Hematopoietic multipotent progenitor cell treated with erythropoietin and hydrocortisone succinate and interleukin-3 and kit ligand, for 15 days (in vitro differentiated cells): Measurements from ENCODE around the gene LTBP3.

ENCODE experiments used
- DNase-seq: peaks from one replicate; pipeline ENCODE4 v3.0.0-alpha.2; 2015; ENCODE audit warnings: low spot score

LTBP3 gene

DNA sequence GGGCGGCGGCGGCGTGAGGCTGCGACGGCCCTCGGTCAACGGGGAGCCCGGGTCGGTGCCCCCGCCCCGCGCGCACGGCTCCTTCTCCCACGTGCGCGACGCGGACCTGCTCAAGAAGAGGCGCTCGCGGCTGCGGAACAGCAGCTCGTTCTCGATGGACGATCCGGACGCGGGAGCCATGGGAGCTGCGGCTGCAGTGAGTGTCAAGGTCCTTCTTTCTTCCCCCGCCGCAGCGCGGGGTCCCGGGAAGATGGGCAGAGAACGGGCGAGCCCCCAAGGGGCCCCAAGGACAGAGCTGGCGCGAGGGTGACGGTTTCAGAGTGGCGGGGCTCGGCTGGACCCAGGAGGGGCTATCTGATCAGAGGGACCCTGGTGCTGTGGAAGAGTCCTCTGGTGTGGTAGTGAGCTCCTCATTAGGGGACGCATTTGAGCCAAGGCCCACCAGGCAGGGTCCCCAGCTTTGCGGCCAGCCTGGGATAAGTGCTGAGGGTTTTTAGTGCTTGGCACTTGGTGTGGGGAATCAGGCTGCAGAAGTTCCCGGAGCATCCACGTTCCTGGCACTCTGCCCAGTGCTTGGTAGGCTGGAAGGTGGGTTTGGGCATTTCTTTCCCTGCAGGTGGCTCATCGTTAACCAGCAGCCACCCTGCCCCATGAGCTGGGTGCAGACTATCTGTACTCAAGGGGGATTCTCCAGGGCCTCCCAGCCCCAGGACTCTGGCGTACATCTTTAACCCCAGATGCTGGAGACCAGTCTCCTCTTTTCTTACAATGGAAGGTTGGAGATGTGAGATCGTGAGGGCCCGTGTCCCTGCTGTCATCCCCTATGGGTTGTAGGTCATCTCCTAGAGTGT, 27.5 kb upstream of the LTBP3 start:
- DNase-seq: no peak

DNA sequence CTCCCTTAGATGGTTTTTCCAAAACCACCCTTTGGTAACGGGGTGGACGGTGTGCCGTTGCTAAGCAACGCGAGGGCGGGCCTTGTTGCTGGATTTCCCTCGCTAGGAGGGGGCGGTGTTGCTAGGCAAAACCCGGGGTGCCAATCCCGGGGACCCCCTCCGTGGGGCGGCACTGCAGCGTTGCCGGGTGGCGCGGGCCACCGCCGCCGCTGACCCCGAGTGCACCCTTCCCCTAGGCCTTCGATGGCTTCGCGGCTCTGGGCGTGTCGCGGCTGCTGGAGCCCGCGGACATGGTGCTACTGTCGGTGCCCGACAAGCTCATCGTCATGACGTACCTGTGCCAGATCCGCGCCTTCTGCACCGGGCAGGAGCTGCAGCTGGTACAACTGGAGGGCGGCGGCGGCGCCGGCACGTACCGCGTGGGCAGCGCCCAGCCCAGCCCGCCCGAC, 26.6 kb upstream of the LTBP3 start:
- DNase-seq: no peak

DNA sequence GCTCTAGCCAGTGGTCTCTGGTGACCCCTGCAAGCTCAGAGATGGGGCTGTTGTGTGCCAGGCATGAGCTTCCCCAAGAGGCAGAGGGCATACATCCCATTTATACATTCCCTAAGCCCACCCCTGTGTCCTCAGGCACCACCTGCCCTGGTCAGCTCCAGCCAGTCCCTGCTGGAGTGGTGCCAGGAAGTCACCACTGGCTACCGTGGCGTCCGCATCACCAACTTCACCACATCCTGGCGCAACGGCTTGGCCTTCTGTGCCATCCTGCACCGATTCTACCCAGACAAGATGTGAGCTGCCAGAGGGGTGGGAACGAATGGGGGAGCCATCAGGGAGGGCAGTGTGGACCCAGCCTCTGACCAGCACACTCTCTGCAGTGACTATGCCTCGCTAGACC, 25.9 kb upstream of the LTBP3 start:
- no peak for DNase-seq

DNA sequence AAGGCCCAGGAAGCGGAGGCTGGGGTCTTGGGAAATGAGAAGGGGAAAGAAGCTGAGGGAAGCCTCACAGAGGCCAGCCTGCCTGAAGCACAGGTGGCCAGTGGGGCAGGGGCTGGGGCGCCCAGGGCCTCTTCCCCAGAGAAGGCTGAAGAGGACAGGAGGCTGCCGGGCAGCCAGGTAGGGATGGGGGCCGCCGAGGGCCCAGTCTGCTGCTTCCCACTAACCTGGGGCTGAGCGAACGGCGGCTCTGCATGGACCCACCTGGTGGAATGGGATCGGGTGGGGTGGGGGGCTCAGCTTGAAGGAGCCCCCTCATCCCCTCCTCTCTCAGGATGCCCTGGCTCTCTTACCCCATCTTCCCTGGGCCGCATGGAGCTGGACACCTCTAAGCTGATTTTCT, 25.4 kb upstream of the LTBP3 start:
- no peak for DNase-seq

DNA sequence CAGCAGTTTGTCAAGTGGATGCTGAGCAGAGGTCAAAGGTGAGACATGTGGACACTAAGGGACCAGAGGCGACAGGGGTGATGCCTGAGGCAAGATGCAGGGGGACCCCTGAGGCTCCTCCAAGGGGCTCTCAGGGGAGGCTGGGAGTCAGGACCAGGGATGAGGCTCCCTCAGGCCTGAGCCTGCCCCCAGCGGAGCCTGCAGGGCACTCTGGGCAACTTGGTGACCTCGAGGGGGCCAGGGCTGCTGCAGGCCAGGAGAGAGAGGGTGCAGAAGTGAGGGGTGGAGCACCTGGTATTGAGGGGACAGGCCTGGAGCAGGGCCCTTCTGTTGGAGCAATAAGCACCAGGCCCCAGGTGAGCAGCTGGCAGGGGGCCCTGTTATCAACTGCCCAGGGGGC, 23.8 kb upstream of the LTBP3 start:
- no peak for DNase-seq

DNA sequence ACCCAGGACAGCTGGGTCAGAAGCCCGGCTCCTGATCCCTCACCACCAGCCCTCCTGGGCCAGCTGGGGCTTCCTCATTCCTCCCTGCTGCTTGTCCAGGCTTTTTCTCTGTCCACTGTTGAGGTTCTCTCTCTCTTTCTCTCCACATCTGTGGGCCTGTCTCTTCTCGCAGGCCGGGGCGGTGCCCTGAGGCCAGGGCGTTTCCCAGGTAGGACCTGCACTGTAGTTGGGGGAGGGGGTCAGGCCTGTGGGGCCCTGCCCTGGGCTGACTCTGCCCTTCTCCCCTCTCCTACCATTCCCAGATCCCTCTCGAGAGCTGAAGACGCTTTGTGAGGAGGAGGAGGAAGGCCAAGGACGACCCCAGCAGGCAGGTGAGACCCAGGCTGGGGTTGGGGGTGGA, 22.6 kb upstream of the LTBP3 start:
- DNase-seq: no peak

DNA sequence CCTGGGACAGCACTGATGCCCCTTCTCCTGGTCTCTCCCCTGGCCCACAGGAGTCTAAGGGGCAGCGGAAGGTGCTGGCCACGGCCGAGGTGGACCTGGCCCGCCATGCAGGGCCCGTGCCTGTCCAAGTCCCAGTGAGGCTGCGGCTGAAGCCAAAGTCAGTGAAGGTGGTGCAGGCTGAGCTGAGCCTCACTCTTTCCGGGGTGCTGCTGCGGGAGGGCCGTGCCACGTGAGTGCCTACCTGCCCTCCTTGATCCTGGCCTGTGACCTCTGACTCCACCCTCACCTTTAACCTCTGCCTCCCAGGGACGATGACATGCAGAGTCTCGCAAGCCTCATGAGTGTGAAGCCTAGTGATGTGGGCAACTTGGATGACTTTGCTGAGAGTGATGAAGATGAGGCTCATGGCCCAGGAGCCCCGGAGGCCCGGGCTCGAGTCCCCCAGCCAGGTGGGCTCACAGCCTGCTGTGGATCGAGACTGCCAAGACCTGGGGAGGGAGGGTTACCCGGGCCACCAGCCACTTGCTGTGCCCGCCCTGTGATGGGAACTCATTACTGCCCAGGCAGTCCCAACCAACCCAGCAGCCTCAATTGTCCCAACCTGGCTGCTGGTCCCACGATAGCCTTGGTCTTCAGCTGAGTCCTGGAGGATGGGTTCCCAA, 22.0 kb upstream of the LTBP3 start:
- DNase-seq: no peak

DNA sequence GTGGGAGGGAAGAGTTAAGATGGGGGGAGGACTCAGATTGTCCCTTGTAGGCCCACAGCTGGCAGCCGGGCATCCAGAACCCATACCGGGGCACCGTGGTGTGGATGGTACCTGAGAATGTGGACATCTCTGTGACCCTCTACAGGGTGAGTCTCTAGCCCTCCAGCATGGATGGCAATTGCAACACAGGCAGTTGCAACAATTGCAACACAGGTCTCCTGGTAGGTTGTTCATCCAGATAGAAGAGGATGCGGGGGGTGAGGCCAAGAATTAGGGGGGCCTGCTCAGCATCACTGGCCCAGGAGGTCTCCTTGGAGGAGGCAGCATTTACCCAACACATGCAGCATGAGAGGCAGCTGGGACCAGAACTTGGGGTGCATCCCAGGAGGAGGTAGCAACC, 21.1 kb upstream of the LTBP3 start:
- no peak for DNase-seq

DNA sequence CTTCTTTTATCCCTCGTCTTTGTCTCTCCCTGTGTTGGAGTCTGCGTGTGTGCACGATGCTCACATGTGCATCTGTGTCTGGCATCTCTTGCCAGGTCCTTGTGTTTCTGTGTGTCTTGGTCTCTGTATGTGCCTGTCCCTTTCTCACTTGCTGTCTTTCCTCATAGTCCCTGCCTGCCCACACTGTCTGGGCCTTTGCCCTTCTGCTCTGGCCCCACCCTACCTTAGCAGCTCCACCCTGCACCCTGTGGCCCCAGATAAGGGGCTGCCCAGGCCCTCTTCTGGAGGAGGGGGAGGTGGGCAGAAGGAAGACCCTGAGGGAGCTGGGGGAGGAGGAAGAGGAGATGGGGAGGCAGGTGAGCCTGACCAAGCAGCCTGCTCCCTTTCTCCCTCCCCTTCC, 20.5 kb upstream of the LTBP3 start:
- DNase-seq: peak; percentile 84

DNA sequence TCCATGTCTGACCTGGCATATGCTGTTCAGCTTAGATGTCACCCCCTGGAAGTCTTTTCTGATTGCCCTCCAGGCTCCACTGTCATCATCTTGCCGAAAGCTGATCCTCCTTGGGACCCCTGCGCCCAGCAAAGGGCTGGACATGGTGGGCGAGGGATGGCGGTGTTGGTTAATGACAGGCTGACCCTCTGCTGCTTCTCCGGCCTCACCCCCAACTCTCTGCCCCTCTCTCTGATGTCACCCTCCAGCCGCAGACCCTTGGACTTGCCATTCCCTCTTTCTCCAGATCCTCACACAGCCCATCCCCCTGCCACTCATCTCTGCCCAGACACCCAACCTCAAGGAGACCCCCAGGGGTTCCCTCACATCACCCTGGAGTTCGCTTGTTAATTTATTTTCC, 20.0 kb upstream of the LTBP3 start:
- no peak for DNase-seq

DNA sequence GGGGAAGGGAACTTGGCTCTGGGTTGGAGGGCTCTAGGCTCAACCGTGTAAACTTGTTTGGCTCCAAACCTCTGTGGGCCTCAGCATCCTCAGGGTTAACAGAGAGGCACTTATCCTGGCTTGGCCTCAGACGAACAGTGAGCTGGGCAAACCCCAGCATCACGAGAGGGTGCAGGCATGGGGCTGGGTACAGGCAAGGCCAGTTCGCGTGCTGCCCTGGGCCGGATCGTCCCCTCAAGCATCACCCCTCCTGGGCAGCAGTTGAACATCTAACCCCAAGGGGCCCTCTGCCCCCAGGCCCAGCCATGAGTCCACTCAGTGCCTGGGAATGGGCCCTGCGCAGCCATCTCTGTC, 19.6 kb upstream of the LTBP3 start:
- no peak for DNase-seq

DNA sequence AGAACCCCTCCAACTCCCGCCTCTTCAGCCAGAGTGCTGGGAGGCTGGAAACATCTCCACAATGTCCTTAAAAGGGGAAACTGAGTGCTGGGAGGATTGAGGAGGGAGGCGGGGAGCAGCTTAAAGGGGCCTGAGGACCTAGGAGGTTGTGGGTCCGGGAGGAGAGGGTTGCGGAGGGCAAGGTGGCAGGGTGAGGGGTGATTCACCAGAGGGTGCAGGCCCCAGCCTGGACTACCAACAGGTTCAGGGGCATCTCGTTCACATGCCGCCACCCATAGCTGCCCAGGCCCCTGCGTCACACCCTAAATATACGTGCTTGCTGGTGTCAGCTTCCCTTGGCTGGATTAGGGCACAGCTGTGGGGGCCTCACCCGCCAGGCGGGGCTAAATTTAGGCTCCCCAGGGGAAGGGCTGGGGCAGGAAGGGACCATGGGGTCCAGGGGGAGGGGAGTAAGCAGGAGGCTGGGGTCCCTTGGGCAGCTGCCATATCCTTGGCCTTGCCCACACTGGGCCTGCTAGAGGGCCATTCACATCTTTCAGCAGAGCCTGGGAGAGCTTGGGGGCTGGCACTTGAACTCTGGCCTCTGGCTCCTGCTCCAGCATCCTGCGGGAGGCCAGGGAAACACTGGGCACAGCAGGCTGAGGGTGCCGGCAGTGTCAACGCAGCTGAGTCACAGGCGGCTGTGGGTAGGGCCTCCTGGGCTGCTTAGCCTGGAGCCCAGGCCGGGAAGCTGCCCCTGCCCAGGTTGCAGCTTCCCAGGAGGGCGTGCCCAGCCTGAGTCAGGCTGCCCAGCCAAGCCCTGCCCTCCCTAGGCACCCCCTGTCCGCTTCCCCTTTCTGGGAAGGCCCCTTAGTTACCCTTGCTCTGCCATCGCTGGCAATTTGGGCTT, 19.0 kb upstream of the LTBP3 start:
- DNase-seq: peak; percentile 75

DNA sequence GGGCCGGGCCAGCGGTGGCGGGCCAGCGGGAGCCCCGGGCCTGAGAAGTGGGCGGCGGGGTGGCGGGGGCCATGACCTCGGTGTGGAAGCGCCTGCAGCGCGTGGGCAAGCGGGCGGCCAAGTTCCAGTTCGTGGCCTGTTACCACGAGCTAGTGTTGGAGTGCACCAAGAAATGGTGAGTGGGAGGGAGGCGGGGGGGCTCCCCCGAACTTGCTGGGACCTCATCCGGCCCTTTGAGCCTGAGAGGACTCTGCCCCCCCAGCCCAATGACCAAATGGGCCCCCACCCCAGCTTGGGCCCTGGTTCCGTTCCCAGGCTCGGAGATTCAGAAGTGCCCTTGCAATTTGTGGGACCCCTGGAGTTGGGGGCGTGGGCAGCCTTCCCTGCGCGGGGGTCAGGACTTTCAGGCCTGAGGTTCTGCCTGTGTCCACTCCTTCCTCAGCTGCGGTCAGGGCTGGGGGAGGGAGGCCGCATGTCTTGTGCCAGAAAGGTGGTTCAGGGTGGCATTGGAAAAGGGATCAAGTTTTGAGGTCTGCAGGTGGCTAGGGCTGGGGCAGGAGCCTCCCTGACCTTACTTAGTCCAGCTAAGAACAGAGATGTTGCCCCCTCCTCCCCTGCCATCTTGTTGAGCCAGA, 18.2 kb upstream of the LTBP3 start:
- no peak for DNase-seq

DNA sequence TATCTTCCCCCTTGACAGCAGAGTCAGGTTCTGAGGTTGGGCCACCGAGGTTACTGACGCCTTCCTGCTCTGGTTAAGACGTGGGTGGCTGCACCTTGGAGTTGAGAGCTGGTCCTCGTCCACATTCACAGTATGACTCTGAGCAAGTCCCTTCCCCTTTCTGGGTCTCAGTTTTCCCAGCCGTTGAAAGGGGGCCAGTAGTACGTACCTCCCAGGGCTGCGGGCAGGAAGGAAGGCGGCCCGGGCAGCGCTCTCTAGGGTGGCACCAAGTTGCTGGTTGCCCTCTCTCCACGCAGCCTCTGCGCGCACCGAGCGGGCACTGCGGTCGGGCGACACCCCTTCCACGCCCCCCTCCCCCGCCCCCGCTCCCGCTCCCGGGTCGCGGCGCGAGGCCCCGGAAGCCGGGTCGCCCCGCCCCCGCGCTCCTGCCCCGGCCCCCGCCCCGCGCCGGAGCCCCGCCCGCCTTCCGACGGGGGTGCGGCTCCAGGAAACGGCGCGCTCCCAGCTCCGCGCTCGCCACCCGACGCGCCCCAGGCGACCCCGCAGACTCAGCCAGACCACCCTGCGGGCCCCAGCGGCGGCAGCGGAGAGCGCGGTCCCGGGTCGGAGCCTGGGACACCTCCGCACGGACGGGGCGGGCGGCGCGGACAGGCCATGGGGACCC, 17.5 kb upstream of the LTBP3 start, which contains the start of gene EHBP1L1:
Gene EHBP1L1, plus strand, starts transcription at position 486 of the 664 bp plus-strand sequence. CDS start 250 bp downstream, outside the sequence.
- DNase-seq: peak; percentile 86

DNA sequence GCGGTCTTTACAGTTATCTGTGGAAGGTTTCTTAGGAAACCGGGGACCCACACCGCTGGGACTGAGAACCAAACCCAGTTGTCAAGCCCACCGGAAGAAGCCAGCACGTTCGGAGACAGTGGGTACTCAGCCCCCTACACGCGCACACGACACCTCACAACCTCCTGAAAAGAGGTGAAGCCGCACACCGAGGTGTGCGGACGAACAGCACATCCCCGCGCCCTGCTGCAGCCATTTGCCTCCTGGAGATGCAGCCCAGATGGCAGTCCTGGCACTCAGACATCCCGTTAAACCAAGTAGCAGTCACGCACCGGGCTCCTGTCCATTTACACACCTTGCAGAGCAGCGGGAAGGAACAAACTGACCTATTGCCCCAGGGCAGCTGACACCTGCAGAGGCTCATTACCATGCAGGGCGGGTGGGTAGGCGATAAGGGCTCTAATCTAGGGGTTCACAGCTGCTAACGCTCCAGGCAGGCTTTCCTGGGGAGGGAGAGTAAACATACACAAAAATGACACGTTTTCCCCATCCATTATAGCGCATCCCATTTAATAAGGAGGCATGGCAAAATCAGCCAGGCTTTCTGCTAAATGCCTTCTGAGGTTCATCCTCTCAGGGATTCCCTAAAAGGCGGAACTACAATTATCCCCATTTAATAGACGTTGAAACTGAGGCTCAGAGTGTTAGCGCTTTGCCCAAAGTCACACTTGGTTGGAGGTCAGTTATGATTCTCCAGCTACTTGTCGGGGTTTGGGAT, 16.8 kb upstream of the LTBP3 start:
- DNase-seq: peak; percentile 88

DNA sequence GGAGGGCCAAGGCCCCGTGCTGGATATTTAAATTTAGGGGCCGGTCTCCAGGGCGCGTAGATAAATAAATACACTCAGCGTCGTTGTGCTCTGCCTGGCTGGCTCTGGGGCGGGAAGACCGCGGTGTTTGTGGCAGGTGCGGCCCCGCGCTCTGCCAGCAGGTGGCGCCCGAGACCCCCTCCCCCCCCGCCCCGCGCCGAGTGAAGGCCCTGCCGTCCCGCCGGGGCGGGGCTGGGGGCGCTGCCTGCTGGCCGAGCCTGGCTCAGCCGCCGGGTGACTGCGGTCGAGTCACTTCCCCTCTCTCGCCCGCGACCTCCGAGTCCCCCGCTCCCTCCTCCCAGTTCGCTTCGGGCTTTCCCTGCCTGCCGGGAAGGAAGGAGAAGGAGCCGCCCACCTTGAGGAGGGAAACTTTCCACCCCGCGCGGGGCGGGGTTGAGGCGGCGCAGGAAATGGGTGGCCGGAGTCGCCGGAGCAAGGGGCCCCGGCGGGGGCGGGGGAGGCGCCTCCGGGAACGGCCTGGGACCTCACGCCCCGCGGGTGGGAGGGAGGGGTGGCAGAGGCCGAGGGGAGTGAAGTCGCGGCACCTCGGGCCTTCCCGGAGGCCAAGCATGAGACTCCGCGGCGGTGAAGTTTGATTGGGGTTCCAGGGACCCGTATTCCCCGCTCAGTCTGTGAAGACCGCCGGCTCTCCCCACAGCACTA, 16.1 kb upstream of the LTBP3 start:
- DNase-seq: peak; percentile 83

DNA sequence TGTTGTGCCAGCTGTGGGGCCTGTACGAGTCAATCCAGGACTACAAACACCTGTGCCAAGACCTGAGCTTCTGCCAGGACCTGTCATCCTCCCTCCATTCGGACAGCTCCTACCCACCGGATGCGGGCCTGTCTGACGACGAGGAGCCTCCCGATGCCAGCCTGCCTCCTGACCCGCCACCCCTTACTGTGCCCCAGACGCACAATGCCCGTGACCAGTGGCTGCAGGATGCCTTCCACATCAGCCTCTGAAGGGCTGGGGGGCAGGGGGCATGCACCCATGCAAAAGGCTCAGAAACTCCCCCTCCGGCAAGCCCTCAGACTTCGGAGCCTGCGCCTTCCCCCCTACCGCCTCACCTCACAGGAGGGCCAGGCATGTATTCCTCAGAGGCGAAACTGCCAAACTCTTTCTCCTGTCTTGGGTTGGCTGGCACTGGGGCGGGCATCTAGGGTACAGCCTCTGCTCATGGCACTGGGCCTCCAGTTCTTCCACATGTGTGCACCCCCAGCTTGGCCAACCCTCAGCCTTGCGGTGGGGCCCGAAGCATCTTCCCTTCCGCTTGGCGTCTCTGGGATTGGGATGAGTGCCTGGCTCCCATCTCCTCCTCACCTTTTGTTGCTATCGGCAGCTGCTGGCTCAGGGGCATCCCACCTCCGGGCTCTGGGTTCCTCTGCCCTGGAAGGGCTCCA, 15.4 kb upstream of the LTBP3 start:
- DNase-seq: no peak

DNA sequence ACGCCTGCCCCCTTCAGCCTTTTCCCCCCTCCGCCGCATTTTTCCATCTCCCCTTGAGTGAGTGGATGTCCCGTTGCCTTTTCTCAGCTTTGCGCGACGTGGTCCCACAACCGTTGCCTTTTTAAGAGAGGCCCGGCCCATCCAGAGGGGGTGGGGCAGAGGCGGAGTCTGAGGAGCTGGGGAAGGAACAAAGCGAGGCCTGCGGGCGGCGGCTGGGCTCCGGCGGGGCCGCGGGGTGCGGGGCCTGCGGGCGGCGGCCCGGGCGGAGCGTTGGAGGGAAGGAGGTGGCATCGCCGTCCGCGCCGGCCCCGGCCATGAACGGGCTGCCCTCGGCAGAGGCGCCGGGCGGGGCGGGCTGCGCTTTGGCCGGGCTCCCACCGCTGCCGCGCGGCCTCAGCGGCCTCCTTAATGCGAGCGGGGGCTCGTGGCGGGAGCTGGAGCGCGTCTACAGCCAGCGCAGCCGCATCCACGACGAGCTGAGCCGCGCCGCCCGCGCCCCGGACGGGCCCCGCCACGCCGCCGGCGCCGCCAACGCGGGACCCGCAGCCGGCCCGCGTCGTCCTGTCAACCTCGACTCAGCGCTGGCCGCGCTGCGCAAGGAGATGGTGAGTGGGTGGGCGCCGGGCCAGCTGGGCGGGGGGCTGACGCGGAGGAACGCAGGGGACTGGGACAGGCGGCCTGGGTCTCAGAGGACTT, 14.3 kb upstream of the LTBP3 start, which contains the start of gene FAM89B:
Gene FAM89B, plus strand, starts transcription at position 183 of the 696 bp plus-strand sequence. Its CDS starts 132 bp downstream, at position 315.
- peak; percentile 90 for DNase-seq

DNA sequence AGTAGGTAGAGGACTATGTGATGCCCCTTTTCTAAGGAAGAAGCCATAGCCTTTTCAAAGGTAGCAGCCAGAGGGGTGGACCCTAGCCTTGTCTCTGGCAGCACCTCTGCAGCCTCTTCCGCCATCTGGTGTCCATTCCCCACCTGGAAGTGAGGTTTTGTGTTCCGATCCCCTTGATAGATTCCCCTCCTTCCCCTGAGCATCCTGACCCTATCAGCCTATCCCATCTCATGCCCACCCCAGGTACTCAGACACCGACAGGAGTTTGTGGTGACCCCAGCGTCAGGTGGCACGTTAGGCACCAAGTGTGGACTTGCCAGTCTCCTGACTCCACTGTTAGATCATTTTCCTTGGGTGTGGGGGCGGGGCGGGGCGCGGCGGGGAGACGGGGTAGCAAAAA, 13.8 kb upstream of the LTBP3 start:
- DNase-seq: peak; percentile 58
